Stomach (tissue), 4 donors: ENCODE data around the gene SRCIN1.

Experiments used
- CTCF ChIP-seq, 7 experiments: fragments of 450-650 bp in 4 of 7; fragments of 200-600 bp in 3 of 7; sonication (generic) in 3 of 7; IDR thresholded peaks; one replicate each; pipeline ENCODE4 v1.5.1; 2016 to 2019; ENCODE audit warnings: antibody characterized with exemption in 7 of 7, control low read depth in 2 of 7, mild to moderate bottlenecking in 1 of 7
- POLR2A ChIP-seq, 4 donors: fragments of 450-650 bp; IDR thresholded peaks; one replicate each; pipeline ENCODE4 v1.6.1; 2016; ENCODE audit warnings: antibody characterized with exemption in 4 of 4, control low read depth in 2 of 4, mild to moderate bottlenecking in 1 of 4, moderate library complexity in 1 of 4

- TF ChIP-seq CTCF (IDR thresholded peaks at IDR 0.05), result no peak
- TF ChIP-seq POLR2A (IDR thresholded peaks at IDR 0.05), result no peak
These were observed 17.6 kb downstream of the SRCIN1 start for GRCh38 chr17:38587947-38588787.
